DMS 273 treated with DMSO at 0.1 percent for 48 hours (cell line): ENCODE results near the gene SPAG16.
"Not testable (repeated sequence)": the region's sequence is repeated elsewhere in the genome, so short reads cannot be mapped to it uniquely, and the experiment has no call there.

ENCODE experiments used
- DNase-seq: peaks from one replicate; lab custom pipeline; 2025; lab: John Stamatoyannopoulos, UW

The SPAG16 gene

DNA sequence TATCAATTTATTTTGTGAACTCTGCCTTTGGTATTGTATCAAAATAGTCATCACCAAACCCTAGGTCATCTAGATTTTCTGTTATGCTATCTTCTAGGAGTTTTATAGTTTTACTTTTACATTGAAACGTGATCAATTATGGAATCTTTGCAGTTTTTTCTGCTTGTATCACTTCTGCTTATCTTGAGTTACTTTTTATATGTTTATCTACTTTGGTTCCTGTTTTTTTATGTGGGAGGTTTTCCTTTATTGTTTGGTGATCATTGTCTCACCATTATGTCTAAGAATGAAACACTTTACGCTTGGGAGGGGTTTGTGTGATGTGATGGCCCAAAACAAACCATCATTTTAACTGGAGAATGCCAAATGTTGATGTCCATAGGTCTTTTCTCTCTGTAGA lies 261.2 kb downstream of the SPAG16 start:
- DNase-seq = no peak

DNA sequence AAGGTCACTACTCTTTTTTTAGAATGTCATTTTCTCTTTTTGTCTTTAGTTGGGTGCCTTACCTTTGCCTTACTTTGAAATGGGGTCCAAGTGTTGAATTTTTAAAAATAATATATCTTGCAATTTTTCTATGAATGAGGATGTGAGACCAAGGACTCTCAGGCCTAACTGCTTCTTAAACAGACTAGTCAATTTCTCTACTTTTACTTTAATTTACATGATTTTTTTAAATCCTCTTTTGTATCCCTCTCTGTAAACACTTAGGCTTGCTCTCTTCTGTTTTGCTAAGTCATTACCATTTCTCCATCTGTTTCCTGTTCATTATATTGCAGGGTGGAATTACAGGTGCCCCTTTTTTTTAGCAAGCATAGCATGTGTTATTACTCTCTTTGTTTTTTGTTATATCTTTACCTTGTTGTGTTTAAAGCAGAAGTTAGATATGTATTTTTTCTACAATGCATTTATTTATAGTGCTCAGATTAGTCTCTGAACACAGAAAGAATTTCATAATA lies 261.8 kb downstream of the SPAG16 start:
- DNase-seq = no peak

DNA sequence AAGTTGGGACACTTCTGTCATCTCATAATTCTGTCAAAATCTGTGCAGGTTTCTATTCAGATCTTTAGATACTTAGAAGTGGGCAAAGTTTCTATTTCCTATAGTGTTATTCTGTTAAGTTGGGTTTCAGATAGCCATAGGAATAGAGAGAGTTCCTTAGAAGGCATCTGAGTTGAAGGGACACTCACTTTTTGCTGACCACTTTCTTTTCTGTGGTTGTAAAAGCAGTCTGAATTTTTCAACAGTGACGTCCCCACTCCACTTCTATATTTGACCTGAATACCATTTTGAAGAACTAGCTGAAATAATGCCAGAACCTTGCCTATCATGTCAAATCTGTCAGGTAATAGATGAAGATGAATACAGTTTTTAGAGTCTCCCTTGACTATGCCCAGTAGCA lies 267.3 kb downstream of the SPAG16 start:
- DNase-seq = no peak

DNA sequence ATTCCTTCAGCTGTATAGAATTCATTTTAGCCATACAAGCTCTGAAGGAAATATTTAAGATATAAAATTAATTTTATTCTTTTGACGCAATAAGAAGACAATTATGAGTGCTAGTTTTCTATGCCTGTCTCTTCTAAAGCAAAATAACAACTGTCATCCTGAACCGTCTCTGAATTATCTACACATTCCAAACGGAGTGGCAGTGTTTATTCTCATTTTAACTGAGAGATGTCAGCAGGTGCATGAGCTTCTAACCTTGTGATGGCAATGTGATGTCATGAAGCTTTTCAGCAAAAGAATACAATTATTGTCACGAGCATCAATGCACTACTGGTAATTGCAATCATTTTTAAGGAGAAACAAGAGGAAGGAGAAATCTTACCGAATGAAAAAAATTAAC lies 274.8 kb downstream of the SPAG16 start:
- no peak for DNase-seq

DNA sequence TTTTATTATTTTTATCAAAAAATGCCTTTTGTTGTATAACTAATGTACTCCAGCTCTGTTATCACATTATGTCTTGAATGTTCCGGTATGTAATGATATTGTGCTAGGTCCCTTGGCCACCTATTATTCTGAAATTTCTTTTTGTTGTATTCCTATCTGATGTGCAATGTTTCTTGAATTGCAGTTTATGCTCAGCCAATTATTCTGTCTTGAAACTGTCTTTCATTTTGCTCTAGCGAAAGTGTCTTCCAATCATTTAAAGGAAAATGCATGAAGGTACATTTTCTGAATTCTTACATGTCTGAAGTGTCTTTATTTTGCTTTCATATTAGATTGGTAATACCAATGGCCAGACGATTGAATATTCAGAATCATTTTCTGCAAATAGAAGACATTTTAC lies 277.5 kb downstream of the SPAG16 start:
- no peak for DNase-seq

DNA sequence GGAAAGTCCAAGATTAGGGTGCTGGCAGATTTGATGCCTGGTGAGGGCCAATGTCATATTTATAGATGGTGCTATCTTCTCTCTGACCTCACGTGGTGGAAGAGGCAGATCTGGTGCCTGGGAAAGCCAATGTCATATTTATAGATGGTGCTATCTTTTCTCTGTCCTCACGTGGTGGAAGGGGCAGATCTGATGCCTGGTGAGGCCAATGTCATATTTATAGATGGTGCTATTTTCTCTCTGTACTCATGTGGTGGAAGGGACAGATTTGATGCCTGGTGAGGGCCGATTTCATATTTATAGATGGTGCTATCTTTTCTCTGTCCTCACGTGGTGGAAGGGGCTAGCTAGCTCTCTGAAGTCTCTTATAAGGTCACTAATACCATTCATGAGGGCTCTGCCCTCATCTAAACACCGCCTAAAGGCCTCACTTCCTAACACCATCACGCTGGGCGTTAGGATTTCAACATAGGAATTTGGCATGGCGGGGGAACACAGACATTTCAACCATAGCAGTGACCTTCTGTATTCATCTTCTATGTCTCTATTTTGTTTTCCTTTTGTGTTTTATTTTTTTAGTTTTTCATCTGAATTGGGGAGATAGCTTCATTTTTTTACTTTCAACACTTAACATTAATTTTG lies 278.4 kb downstream of the SPAG16 start:
- DNase-seq = no peak

DNA sequence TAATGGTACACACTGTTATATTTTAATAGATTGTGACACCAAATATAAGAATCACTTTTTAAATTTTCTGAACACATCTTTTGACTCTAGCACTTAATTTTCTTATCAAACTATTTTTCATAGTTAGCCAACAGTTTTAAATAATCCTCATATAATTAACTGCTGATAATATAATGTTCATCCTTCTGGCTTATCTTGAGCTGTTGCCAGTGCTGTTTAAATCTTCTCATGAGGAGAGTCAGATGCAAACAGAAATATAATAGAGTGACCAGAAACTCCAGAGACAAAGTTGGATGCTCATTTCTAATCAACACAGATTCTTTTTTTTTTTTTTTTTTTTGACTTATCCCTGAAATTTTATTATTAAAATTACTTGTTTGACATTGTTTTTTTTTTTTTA lies 282.6 kb downstream of the SPAG16 start:
- DNase-seq = no peak

DNA sequence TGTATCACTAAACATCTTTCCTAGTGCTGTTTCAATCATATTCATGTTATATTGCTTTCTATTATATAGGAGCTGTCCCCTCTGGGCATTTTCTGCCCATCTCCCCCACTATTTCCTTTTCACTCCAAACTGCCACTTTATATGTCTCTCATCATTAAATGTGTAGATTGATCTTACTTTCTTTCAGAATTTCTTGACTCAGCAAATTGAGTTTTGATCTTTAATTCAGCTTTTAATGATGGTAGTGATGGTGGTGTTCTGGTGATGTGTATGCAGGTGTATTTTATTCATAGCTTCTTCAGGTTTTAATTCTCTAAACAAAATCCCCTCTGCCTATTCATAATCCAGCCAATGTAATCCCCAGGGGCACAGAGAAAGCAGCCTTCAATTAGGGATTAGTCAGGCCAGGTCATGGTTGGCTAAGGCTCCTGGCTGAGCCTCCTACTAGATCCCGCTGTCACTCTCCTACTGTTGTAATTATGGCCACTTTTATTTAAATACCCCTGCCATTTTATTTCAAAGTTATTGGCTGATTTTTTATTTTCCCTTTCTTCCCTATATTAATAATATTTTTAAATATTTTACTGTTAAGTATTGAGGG lies 325.4 kb downstream of the SPAG16 start:
- no peak for DNase-seq

DNA sequence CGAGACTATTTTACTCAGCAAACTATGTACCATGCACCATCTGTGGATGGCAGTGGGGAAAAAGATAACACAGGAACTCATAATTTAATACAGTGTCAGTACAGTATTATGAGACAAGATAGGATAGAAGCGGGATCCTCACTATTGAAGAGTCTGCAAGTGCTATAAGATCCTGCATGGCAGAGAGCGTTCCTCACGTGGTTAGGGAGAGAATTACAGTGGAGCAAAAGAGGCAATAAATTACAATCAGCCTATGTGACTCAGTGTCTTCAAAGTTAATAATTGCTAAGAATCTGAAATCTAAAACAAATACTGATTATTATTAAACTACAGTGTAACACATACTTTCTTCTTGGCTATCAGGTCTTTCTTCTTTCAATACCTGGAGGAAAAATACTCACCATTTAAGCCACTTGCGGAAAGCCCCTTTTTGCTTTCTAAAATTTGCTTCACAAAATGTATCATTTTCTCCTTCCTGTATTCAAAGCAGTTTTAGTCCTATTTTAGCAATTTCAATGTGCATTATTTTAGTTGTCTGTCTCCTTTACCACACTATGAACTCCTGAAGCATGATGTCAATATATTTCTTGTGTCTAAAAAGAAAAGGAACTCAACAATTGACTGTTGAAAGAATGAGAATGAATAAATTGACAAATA lies 342.9 kb downstream of the SPAG16 start:
- no peak for DNase-seq

DNA sequence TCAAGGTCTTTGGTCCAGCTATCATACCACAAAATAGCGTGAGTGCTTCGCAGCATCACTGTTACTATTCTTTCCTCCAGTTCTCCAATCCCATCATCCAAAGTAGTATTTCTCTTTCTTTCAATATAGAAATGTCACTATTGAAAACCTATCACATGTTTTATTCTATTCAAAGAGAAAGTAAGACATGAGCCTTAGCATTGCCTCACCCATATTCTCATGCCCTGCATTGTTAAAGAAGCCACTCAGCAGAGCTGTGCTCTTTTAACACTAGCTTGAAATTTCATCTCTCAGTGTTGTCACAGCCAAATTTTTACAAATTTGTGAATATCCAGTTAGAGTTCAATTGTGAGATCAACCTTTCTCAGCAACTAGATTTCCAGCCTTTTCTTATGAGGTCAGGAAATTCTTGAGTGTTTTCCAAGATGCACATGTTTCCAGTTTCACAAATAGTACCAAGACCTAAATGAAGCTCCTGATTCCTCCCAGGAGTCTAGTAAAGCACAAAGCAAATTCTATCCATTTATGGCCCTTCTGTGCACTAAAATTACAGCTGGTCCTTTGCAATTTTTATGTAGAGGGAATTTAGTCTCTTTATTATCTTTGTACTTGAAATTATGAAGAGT lies 343.7 kb downstream of the SPAG16 start:
- DNase-seq = no peak

DNA sequence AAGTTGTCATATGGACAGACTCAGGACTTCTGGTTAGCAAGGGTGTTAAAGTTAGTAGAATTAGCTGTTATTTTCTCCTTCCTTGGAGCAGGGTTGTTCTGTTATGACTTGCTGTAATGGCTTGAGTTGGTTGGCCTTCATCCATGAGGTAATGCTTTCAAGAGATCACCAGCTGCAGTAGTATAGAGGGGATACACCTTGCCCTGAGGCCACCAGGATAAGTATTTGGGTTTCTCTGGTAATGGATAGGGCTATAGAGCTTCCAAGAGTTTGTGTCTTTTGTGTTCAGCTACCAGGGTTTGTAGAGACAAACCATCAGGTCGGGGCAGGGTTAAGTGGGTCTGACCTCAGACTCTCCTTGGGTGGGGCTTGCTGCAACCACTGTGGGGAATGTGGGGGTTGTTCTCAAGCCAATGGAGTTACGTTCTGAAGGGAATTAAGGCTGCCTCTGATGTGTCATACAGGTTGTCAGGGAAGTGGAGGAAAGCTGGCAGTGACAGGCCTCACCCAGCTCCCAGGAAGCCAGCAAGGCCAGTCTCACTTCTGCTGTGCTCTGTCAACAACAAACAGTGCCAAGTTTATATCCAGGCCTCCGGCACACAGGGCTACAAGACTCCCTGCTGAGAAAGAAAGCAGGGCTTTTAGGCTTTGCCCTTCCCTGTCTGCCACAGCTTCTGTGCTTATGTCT lies 356.6 kb downstream of the SPAG16 start:
- no peak for DNase-seq

DNA sequence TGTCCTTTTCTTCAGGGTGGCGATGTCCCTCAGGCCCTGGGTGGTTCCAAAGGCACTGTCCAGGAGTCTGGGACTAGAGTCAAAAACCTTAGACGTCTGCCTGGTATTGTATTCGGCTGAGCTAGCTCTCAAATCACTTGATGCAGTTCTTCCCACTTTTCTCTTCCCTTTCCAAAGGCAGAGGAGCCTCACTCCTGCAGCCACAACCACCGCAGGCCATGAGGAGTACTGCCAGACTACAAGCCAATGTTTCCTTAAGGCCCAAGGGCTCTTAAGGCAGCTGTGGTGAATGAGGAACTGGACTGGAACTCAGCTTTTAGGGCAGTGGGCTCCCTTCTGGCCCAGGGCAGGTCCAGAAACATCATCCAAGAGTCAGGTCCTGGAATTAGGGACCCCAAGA lies 360.7 kb downstream of the SPAG16 start:
- no peak for DNase-seq

DNA sequence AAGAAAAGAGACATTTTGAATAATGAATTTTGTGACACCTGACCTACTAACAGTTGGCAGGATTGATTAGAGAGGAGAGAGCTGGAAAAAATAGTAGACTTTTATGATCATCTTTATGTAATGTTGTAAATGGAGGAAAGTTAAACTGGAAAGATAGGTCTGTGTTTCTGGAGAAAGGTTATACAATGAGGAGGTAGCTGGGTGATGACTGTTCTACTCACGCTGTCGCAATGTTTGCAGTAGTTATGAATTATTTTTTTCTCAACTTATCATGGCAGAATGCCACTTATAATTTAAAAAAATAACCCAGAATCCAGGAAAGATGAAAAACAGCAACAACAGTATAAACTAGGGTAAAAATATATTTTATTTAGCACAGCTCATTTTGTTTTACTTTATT lies 364.9 kb downstream of the SPAG16 start:
- DNase-seq = no peak

DNA sequence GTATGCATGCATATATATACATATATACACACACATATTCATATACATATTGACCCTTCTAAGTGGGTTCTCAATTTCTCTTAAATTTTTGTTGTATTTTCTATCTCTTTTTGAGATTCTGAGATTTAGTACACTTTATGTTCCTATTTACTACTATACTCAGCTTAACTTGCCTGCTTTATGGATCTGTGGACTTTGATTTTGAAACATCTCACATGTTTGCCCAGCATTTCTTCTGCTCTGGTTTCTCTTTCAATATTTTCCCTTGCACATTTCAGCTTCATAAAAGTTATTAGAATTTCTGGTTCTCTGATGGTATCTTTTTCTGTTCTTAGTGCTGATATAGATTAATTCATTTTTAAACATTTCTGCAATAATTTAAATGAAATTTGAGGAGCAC lies 380.6 kb downstream of the SPAG16 start:
- no peak for DNase-seq

DNA sequence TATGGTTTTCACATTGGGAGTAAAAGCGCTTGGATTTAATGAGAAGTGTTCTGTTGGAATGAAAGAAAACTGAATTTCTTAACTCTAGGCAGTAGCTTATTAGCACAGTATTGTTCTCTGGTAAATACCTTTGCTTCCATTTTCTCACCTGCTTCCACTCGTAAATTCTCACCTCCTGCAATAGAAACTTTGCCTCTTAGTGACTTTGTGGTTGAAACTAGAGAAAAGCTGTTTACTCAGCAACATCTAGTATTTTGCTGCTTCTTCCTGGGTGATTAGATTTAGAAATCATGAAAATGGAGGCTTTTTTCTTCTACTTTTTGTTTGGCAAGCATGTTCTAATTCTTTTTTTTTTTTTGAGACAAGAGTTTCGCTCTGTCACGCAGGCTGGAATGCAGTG lies 385.4 kb downstream of the SPAG16 start:
- no peak for DNase-seq

DNA sequence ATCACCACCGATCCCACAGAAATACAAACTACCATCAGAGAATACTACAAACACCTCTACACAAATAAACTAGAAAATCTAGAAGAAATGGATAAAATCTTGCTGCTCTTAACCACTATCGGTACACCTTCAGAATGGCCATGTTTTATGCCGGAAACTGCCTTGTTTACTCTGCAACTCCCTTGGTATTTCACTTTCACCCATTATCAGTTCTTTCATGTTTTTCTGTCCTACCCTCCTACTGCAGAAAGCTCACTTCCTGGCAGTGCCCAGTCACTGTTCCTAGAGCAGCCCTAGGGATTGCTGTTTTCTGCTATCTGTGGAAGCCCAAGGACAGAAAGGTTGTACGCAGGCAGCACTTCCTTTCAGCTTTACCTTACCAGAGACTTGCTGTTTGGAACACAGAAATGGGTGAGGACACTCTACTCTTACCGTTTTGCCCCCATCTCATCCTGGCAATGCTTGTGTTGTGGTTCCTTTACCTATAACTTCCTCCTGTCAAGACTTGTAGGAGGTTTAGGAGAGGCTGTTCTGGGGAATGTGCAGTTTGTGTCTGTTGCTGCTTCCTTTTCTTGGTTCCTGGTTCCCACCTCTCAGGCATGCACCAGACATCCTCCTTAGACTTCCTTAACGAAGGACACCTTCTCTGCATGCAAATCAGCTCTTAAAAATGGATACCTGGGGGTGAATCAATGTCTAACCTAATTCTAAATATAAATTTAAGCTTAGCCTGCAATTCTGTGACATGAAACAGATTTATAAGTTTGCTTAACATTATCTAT lies 394.4 kb downstream of the SPAG16 start:
- no peak for DNase-seq

DNA sequence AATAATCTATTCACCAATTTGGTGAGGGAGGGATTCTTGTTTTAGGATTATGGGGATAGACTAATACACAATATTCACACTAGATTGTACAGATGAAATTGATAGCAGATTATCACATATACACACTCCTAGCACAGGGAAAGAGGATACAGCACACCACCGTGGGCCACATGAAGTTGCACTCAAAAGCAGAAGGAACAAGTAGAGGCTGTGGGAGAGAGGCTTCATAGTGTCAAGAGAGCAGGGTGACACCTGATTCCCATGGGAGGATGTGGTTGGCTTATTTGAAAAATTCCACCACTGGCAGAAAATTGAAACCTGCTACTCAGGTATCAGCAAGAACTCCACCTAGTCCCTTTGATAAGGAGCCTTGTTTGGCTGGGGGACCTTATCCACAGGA lies 395.6 kb downstream of the SPAG16 start:
- no peak for DNase-seq

DNA sequence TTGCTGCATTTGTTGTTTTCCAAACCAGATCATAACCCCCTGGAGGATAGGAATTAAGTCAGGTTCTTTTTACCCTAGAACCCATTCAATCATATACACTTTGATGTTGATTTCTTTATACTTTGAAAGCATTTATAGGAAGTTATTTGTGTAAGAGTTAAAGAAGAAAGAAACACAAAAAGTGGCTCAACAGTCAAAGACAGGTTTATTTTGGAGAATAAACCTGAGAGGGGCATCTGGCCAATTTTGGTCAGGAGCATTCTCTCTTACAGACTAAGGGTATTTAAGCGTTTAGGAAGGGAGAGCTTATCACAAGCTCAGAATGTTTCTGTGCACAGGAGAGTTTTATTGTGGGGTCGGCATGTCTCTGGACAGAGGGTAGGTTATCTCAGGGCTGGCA lies 398.0 kb downstream of the SPAG16 start:
- no peak for DNase-seq

DNA sequence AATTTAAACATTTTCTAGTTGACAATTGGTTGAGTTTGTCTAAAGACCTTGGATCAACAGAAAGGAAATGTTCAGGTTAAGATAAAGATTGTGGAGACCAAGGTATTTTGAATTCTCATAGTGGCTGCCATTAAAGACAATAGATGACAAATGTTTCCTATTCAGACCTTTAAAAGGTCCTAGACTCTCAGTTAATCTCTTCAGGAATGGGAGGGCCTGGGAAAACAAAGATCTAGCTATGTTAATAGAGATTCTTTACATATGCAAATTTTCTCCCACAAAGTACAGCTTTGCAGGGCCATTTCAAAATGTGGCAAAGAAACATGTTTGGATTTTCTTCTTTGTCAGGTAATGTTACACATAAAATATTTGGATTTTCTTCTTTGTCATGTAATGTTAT lies 403.9 kb downstream of the SPAG16 start:
- no peak for DNase-seq

DNA sequence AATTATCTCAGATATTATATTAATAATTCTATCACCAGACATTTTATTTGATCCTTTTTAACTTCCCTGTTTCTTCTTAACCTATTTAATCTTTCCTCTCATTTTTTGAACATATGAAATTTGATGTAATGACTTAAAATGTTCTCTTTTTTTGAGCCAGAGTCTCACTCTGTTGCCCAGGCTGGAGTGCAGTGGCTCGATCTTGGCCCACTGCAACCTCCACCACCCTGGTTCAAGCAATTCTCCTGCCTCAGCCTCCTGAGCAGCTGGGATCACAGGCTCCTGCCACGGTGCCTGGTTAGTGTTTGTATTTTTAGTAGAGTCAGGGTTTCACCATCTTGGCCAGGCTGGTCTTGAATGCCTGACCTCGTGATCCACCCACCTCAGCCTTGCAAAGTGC lies 404.6 kb downstream of the SPAG16 start:
- not testable (repeated sequence) for DNase-seq

DNA sequence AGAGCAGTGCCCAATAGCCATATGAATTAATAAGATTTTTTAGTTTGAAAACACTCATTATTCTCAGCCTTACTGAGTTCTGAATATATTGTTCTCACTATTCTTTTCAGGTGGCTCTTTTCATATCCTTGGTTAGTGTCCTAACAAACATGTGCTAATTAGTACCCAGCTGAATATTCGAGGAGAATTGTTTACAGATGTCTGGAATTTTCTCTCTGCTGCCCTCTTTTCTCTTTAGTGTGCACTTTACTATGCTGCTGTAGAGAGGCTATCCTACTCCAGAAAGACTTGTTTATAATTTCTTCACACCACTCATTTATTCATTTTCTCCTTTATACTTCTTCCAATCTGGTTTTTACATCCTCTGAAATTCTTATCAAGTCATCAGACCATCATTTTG lies 405.3 kb downstream of the SPAG16 start:
- DNase-seq = no peak

DNA sequence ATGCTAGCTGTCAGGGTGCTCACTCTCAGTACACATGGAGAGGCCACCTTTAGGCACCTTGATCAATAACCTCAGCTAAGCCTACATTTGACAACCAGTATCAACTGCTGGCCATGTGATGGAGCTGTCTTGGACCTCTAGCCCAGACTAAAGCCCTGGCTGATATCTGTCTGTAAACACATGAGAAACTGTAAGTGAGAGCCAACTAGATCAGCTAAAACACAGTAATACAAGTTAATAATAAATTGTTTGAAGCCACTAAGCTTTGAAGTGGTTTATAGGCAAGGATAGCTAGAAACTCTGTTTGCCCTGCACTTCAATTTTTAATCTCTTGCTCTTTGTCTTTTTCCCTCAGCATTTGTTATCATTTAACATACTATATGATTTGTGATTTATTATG lies 407.1 kb downstream of the SPAG16 start:
- no peak for DNase-seq
